Liver (tissue), 9 donors: ENCODE data around the gene NDUFB5. TPM values are rescaled to one million over a fixed set of nuclear protein-coding genes. Genes with fewer than 3 reads are reported as not detected.
A peak's percentile ranks its signal among the peaks of the same experiment; 100 is the strongest.
"Not testable (repeated sequence)": the region's sequence is repeated elsewhere in the genome, so short reads cannot be mapped to it uniquely, and the experiment has no call there.

Source experiments
- DNase-seq: peaks from one replicate; pipeline ENCODE4 v3.0.0-alpha.2; 2017; ENCODE audit warnings: low spot score
- H3K27ac ChIP-seq, 2 donors: one replicate each; pipeline ENCODE4 v1.7.0; 2013; ENCODE audit warnings: inconsistent platforms in 2 of 2, low read length in 2 of 2, control low read depth in 1 of 2, low read depth in 1 of 2, mild to moderate bottlenecking in 1 of 2
- H3K27me3 ChIP-seq, 4 donors: one replicate each; pipeline versions ENCODE4 v1.6.1 to v1.7.0; 2013; ENCODE audit warnings: low read length in 3 of 4, inconsistent platforms in 1 of 4, mild to moderate bottlenecking in 1 of 4, moderate library complexity in 1 of 4; ENCODE audit not compliant: control insufficient read depth in 4 of 4, insufficient read depth in 4 of 4
- H3K36me3 ChIP-seq, 4 donors: one replicate each; pipeline versions ENCODE4 v1.6.1 to v1.7.0; 2013; ENCODE audit warnings: low read length in 3 of 4, mild to moderate bottlenecking in 3 of 4, low read depth in 1 of 4, moderate library complexity in 1 of 4; ENCODE audit not compliant: control insufficient read depth in 4 of 4, insufficient read depth in 3 of 4
- H3K4me1 ChIP-seq, 4 donors: one replicate each; pipeline versions ENCODE4 v1.6.1 to v1.7.0; 2013; ENCODE audit warnings: low read length in 3 of 4, mild to moderate bottlenecking in 3 of 4, moderate library complexity in 1 of 4; ENCODE audit not compliant: control insufficient read depth in 4 of 4, insufficient read depth in 4 of 4
- H3K4me3 ChIP-seq, 3 donors: one replicate each; pipeline versions ENCODE4 v1.6.1 to v1.7.0; 2013; ENCODE audit warnings: low read length in 3 of 3, control low read depth in 1 of 3, low read depth in 1 of 3, mild to moderate bottlenecking in 1 of 3
- H3K9ac ChIP-seq, 2 donors: one replicate each; pipeline ENCODE4 v1.7.0; 2013; ENCODE audit warnings: low read length in 2 of 2, mild to moderate bottlenecking in 2 of 2, moderate library complexity in 2 of 2, control low read depth in 1 of 2, low read depth in 1 of 2
- H3K9me3 ChIP-seq, 4 donors: one replicate each; pipeline versions ENCODE4 v1.6.1 to v1.7.0; 2013; ENCODE audit warnings: low read length in 3 of 4; ENCODE audit not compliant: control insufficient read depth in 4 of 4
- FOXA1 ChIP-seq: IDR thresholded peaks from 2 replicates; pipeline ENCODE4 v1.6.1; 2016; ENCODE audit warnings: antibody characterized with exemption
- FOXA2 ChIP-seq: IDR thresholded peaks from 2 replicates; pipeline ENCODE4 v1.6.1; 2016; ENCODE audit warnings: antibody characterized with exemption
- GABPA ChIP-seq, 2 donors: IDR thresholded peaks in 1 of 2; conservative IDR thresholded peaks in 1 of 2; 2 replicates each; pipeline ENCODE4 v1.6.1; 2016; ENCODE audit warnings: antibody characterized with exemption in 2 of 2, mild to moderate bottlenecking in 1 of 2, moderate library complexity in 1 of 2
- HNF4A ChIP-seq, 2 donors: conservative IDR thresholded peaks; 2 replicates each; pipeline ENCODE4 v1.6.1; 2016; ENCODE audit warnings: antibody characterized with exemption in 2 of 2, mild to moderate bottlenecking in 2 of 2
- NR2F2 ChIP-seq: IDR thresholded peaks from 2 replicates; pipeline ENCODE4 v1.6.1; 2016; ENCODE audit warnings: antibody characterized with exemption
- RAD21 ChIP-seq, 2 donors: IDR thresholded peaks; 2 replicates each; pipeline ENCODE4 v1.6.1; 2016; ENCODE audit warnings: antibody characterized with exemption in 2 of 2, mild to moderate bottlenecking in 2 of 2
- RXRA ChIP-seq, 2 donors: IDR thresholded peaks; 2 replicates each; pipeline ENCODE4 v1.6.1; 2017 to 2018; ENCODE audit warnings: antibody characterized with exemption in 2 of 2, mild to moderate bottlenecking in 1 of 2
- SP1 ChIP-seq: IDR thresholded peaks from 2 replicates; pipeline ENCODE4 v1.6.1; 2018; ENCODE audit warnings: antibody characterized with exemption, mild to moderate bottlenecking
- TAF1 ChIP-seq: conservative IDR thresholded peaks from 2 replicates; pipeline ENCODE4 v1.6.1; 2016; ENCODE audit warnings: antibody characterized with exemption, mild to moderate bottlenecking
- WGBS: extraction: QIAGEN DNeasy Blood & Tissue Kit; methylation state at CpG from one replicate; pipeline ENCODE4 v1.1.7; 2013; 5-methylcytosine and 5-hydroxymethylcytosine counted together
- polyA plus RNA-seq, 2 donors: library from polyadenylated mRNA; stranded (reverse) in 1 of 2; unstranded in 1 of 2; fragments of 200-250 nt in 1 of 2; fragments of >200 nt in 1 of 2; fragmentation: Nextera tagmentation in 1 of 2; extraction: Ambion mirVana in 1 of 2; gene quantifications; one replicate each; pipeline versions ENCODE4 v1.2.1 to v1.2.3, GENCODE V29; 2013 to 2015
- total RNA-seq, 2 donors: library from RNA; depleted of rRNA; stranded (reverse); fragments of >200 nt; gene quantifications; one replicate each; pipeline ENCODE4 v1.2.3, GENCODE V29; 2014
- TF ChIP-seq, protein P1 (sequence below): IDR thresholded peaks from 2 replicates; pipeline ENCODE4 v1.6.1; 2016; ENCODE audit warnings: antibody characterized with exemption
- TF ChIP-seq, protein P2 (sequence below): fragments of 150-350 bp; IDR thresholded peaks from 2 replicates; pipeline ENCODE4 v1.5.1; 2017; ENCODE audit warnings: improper control_type of control experiment, low read depth, low read length; ENCODE audit not compliant: missing input control
- TF ChIP-seq, protein P3 (sequence below): IDR thresholded peaks from 2 replicates; pipeline ENCODE4 v1.6.1; 2016; ENCODE audit warnings: antibody characterized with exemption
- TF ChIP-seq, protein P4 (sequence below): IDR thresholded peaks from 2 replicates; pipeline ENCODE4 v1.6.1; 2016; ENCODE audit warnings: antibody characterized with exemption
- donor health status: healthy.
- donor health status: healthy.
- donor health status: healthy.
- donor health status: healthy.
- donor health status: healthy.

NDUFB5 gene
- total and polyA plus RNA-seq, 4 donors, result 43.4 to 92.8 (median 47.6) TPM

DNA sequence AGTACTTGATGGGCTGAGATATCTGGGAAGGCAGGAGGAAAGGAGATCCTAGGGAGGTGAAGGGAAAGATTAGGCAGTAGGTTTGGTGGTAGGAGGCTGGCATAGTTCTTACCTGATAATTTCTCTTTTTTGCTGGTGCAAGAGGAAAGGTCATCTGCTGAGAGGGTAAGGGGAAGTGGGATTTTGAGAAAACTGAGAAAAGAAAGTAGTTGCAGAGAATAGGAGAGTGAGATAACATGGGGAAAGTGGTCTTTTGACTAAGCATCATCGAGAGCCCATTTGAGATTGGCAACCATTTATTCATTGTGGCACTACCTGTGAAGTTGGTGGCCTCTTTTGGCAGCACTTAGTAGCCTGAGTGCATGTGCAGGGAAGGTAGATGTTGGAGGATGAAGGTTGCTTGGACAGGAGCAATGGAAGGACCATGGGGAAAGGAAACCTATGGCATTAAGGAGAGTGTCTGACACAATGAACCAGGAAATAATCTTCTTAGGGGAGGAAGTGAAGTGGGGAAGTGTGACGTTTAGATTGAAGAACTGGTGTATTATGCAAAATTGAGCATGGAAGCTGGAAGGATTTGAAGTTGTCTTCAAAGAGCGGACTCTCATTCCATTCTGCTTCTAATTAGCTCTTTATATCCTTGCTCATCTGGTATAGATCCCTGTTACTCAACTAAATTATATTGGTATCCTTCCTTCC, 26.3 kb downstream of the NDUFB5 start (continued):
- TF ChIP-seq, protein P1, sequence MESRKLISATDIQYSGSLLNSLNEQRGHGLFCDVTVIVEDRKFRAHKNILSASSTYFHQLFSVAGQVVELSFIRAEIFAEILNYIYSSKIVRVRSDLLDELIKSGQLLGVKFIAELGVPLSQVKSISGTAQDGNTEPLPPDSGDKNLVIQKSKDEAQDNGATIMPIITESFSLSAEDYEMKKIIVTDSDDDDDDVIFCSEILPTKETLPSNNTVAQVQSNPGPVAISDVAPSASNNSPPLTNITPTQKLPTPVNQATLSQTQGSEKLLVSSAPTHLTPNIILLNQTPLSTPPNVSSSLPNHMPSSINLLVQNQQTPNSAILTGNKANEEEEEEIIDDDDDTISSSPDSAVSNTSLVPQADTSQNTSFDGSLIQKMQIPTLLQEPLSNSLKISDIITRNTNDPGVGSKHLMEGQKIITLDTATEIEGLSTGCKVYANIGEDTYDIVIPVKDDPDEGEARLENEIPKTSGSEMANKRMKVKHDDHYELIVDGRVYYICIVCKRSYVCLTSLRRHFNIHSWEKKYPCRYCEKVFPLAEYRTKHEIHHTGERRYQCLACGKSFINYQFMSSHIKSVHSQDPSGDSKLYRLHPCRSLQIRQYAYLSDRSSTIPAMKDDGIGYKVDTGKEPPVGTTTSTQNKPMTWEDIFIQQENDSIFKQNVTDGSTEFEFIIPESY, result no peak
- no peak for TF ChIP-seq RXRA (IDR thresholded peaks at IDR 0.05)

DNA sequence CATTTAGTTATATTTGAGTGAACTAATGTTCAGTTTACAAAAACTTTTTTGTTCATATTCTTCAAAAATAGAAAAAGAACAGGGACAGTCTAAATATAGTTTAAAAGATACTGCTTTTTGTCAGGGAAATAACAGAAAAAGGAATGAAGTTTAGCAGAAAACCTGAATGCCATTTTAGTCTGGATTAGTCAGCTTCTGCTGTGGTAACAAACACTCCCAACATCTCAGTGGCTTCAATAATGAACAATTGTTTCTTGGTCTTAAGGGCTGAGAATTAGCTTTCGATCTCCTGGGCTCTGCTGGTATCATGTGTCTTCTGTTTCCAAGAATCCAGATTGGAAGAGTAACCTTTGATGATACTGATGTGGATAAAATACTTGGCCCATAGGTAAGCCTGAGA, 35.9 kb downstream of the NDUFB5 start:
- H3K4me1 ChIP-seq, result peaks cover 4 to 21% (median 18%) of the 10 kb centered on the region in 4 donors
- H3K9ac ChIP-seq, result no peak overlapping the region
- H3K4me3 ChIP-seq, result no peak overlapping the region
- no peak overlapping the region for H3K27ac ChIP-seq
- H3K9me3 ChIP-seq, result no peaks in the 10 kb centered on the region
- no peak for DNase-seq
- TF ChIP-seq, protein P2, sequence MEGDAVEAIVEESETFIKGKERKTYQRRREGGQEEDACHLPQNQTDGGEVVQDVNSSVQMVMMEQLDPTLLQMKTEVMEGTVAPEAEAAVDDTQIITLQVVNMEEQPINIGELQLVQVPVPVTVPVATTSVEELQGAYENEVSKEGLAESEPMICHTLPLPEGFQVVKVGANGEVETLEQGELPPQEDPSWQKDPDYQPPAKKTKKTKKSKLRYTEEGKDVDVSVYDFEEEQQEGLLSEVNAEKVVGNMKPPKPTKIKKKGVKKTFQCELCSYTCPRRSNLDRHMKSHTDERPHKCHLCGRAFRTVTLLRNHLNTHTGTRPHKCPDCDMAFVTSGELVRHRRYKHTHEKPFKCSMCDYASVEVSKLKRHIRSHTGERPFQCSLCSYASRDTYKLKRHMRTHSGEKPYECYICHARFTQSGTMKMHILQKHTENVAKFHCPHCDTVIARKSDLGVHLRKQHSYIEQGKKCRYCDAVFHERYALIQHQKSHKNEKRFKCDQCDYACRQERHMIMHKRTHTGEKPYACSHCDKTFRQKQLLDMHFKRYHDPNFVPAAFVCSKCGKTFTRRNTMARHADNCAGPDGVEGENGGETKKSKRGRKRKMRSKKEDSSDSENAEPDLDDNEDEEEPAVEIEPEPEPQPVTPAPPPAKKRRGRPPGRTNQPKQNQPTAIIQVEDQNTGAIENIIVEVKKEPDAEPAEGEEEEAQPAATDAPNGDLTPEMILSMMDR, result no peak
- TF ChIP-seq, protein P3, sequence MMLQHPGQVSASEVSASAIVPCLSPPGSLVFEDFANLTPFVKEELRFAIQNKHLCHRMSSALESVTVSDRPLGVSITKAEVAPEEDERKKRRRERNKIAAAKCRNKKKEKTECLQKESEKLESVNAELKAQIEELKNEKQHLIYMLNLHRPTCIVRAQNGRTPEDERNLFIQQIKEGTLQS, result no peak
- TF ChIP-seq HNF4A (conservative IDR thresholded peaks at IDR 0.05) (no peak), TAF1 (no peak), RXRA (IDR thresholded peaks at IDR 0.05) (no peak), FOXA2 (no peak), RAD21 (IDR thresholded peaks at IDR 0.05) (no peak), NR2F2 (no peak), GABPA (IDR thresholded peaks at IDR 0.05 in 1 of 2, conservative IDR thresholded peaks at IDR 0.05 in 1 of 2) (no peak)
- 97% methylated on average over 1 of the region's 1 CpG for WGBS
- peaks cover 0 to 6% (median 0%) of the 10 kb centered on the region in 4 donors for H3K36me3 ChIP-seq
- no peaks in the 10 kb centered on the region for H3K27me3 ChIP-seq

DNA sequence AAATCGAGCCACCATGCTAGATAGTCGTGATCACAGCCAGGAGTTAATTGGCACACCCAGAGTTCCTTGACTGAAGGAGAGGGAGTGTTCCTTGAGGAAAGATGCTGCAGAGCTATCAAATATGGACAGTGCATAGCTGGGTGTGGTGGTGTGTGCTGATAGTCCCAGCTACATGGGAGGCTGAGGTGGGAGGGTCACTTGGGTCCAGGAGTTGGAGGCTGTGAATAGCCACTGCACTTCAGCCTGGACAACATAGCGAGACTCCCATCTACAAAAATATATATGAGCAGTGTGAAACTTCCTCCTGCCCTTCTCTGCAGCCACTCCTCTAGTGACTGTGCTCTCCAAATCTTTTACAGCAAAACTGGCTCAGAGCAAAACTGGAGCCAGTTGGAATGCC, 38.3 kb downstream of the NDUFB5 start:
- no peak for DNase-seq
- TF ChIP-seq NR2F2, result no peak
- no peak for TF ChIP-seq RAD21 (IDR thresholded peaks at IDR 0.05)
- no peak for TF ChIP-seq SP1
- TF ChIP-seq, protein P4, sequence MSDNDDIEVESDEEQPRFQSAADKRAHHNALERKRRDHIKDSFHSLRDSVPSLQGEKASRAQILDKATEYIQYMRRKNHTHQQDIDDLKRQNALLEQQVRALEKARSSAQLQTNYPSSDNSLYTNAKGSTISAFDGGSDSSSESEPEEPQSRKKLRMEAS, result no peak
- TF ChIP-seq TAF1, result no peak
- TF ChIP-seq HNF4A (conservative IDR thresholded peaks at IDR 0.05), result no peak
- no peak for TF ChIP-seq FOXA2
- no peak for TF ChIP-seq FOXA1
- TF ChIP-seq, protein P2, result no peak
- Histone ChIP-seq H3K36me3 (peaks cover 0 to 6% (median 0%) of the 10 kb centered on the region in 4 donors), H3K9me3 (no peaks in the 10 kb centered on the region), H3K27me3 (no peaks in the 10 kb centered on the region), H3K27ac (peak overlapping the region in 1 of 2 donors; percentile 87), H3K9ac (peak overlapping the region in 1 of 2 donors; percentile 7), H3K4me3 (peak overlapping the region; percentile 30 to 75 (median 70)), H3K4me1 (peaks cover 4 to 21% (median 18%) of the 10 kb centered on the region in 4 donors)
- WGBS, result 86% methylated on average over 3 of the region's 3 CpGs

DNA sequence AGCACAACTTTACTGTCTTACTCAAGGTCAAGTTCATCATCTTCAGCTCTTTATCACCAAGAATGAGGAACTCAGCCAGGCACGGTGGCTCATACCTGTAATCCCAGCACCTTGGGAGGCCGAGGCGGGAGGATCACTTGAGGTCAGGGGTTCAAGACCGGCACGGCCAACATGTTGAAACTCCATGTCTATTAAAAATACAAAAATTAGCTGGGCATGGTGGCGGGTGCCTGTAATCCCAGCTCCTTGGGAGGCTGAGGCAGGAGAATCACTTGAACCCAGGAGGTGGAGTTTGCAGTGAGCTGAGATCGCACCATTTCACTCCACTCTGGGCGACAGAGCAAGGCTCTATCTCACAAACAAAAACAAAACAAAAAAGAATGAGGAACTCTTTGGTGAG, 39.2 kb downstream of the NDUFB5 start:
- H3K4me3 ChIP-seq, result peak overlapping the region; percentile 30 to 75 (median 70)
- not testable (repeated sequence) for H3K36me3 ChIP-seq, H3K27me3 ChIP-seq, DNase-seq, H3K9me3 ChIP-seq
- 49% methylated on average over 8 of the region's 8 CpGs for WGBS
- peaks cover 4 to 21% (median 18%) of the 10 kb centered on the region in 4 donors for H3K4me1 ChIP-seq
- peak overlapping the region; percentile 58 to 66 for H3K9ac ChIP-seq
- H3K27ac ChIP-seq, result peak overlapping the region; percentile 59 to 87
